Natural killer cell (primary cell): ENCODE data around the gene COL25A1. TPM values are rescaled to one million over a fixed set of nuclear protein-coding genes. Genes with fewer than 3 reads are reported as not detected.

Source experiments
- ATAC-seq, 3 donors: fragments of 150-1000 bp in 2 of 3; fragments of 200-7000 bp in 1 of 3; cut with Tn5 transposase; 1 replicate in 1 of 3; 2 replicates in 2 of 3; pipeline ENCODE4 v1.10.0; 2021; ENCODE audit warnings: mild to moderate bottlenecking in 2 of 3, moderate library complexity in 2 of 3
- DNase-seq, 2 donors: peaks; one replicate each; pipeline versions ENCODE4 v3.0.0 to v3.0.0-alpha.2; 2013 to 2021; ENCODE audit warnings: mixed read lengths in 1 of 2
- H3K27ac ChIP-seq: one replicate; pipeline ENCODE4 v1.5.1; 2013; ENCODE audit warnings: mild to moderate bottlenecking, low read length
- H3K27me3 ChIP-seq: one replicate; pipeline ENCODE4 v1.6.1; 2013; ENCODE audit warnings: low read length; ENCODE audit not compliant: control insufficient read depth, insufficient read depth
- H3K36me3 ChIP-seq: one replicate; pipeline ENCODE4 v1.6.1; 2013; ENCODE audit warnings: low read length; ENCODE audit not compliant: control insufficient read depth, insufficient read depth
- H3K4me1 ChIP-seq: one replicate; pipeline ENCODE4 v1.6.1; 2013; ENCODE audit warnings: low read length; ENCODE audit not compliant: control insufficient read depth, insufficient read depth
- H3K4me3 ChIP-seq: one replicate; pipeline ENCODE4 v1.5.1; 2013; ENCODE audit warnings: low read length
- H3K9me3 ChIP-seq: one replicate; pipeline ENCODE4 v1.6.1; 2013; ENCODE audit warnings: low read length; ENCODE audit not compliant: control insufficient read depth, insufficient read depth
- H3K27ac Mint-ChIP-seq, 2 donors: one replicate each; pipeline ENCODE4 v1.8.0; 2022; ENCODE audit warnings: mild to moderate bottlenecking in 2 of 2, mixed read lengths in 2 of 2, moderate library complexity in 1 of 2
- H3K27me3 Mint-ChIP-seq, 2 donors: one replicate each; pipeline ENCODE4 v1.8.0; 2022; ENCODE audit warnings: low read depth in 2 of 2, mixed read lengths in 2 of 2
- H3K36me3 Mint-ChIP-seq: one replicate; pipeline ENCODE4 v1.8.0; 2022; ENCODE audit warnings: mixed read lengths
- H3K4me1 Mint-ChIP-seq, 2 donors: one replicate each; pipeline ENCODE4 v1.8.0; 2022; ENCODE audit warnings: mixed read lengths in 2 of 2
- H3K4me3 Mint-ChIP-seq: one replicate; pipeline ENCODE4 v1.8.0; 2022; ENCODE audit warnings: mild to moderate bottlenecking, moderate library complexity, mixed read lengths
- H3K9me3 Mint-ChIP-seq, 2 donors: one replicate each; pipeline ENCODE4 v1.8.0; 2022; ENCODE audit warnings: mixed read lengths in 2 of 2
- WGBS: methylation state at CpG from one replicate; pipeline ENCODE4 v1.1.7; 2013; ENCODE audit warnings: missing lambda C conversion rate; ENCODE audit not compliant: insufficient coverage; 5-methylcytosine and 5-hydroxymethylcytosine counted together
- intact Hi-C: fragments of 100-400 bp; cut with micrococcal nuclease; formaldehyde crosslinking; loops from one replicate; pipeline ENCODE4 v1.14.2; 2022
- total RNA-seq, 4 donors: library from RNA; stranded (reverse); fragments of 120-200 nt in 1 of 4; gene quantifications; one replicate each; pipeline versions ENCODE4 v1.2.3 to v1.2.4, GENCODE V29; 2013 to 2022
- TF ChIP-seq, protein P1 (sequence below): fragments of 200-600 bp; IDR thresholded peaks from one replicate; pipeline ENCODE4 v1.8.0; 2022; ENCODE audit warnings: antibody characterized with exemption

The COL25A1 gene
- total RNA-seq, 3 donors from 2014 or later (not counting 1 experiment from before 2014, with no cell fraction given) = 0.08 TPM; not detected in 2

DNA sequence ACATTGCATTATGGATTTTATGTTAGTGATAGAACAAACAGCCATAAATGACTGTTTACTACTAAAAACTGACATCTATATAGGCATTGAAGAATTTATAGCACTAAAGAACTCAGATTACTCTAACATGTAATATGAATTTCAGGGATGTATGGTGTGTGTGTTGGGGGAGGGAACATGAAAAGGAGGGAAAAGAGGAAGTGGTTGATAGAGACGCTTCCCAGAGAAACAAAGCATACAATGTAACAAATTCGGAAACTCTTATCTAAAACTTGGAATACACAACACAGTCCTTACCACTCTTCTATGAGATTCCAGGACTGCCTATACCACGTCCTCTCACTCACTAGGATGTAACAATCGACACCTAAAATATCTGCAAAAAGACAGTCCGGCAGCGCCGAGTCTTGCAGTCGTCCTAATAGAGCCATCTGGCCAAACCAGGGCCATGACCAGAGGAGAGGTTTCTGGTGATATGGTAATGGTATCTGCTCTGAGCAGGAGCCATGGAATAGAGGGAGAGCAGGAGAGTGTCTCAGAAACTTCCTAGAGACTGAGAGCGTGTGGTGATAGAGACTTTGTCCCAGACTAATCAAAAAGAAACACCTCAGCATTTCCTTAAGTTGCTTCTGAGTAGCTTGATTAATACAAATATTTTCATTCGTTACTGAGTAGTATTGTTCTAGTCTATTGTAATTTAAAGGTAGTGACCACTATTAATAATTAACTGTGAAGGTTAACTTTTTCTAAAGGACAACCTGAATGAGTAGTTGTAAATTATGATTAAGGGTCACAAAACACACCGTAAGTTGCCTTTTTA lies 287.7 kb downstream of the COL25A1 start:
- Histone ChIP-seq H3K4me1 (no peaks in the 10 kb centered on the region), H3K27ac (no peak overlapping the region), H3K4me3 (no peak overlapping the region), H3K27me3 (no peaks in the 10 kb centered on the region), H3K9me3 (no peaks in the 10 kb centered on the region), H3K36me3 (no peaks in the 10 kb centered on the region)
- 87% methylated on average over 8 of the region's 11 CpGs for WGBS
- no peak for DNase-seq
- no peaks in the 10 kb centered on the region for H3K36me3 Mint-ChIP-seq
- H3K4me3 Mint-ChIP-seq = no peak overlapping the region
- no peaks in the 10 kb centered on the region for H3K27me3 Mint-ChIP-seq
- TF ChIP-seq, protein P1, sequence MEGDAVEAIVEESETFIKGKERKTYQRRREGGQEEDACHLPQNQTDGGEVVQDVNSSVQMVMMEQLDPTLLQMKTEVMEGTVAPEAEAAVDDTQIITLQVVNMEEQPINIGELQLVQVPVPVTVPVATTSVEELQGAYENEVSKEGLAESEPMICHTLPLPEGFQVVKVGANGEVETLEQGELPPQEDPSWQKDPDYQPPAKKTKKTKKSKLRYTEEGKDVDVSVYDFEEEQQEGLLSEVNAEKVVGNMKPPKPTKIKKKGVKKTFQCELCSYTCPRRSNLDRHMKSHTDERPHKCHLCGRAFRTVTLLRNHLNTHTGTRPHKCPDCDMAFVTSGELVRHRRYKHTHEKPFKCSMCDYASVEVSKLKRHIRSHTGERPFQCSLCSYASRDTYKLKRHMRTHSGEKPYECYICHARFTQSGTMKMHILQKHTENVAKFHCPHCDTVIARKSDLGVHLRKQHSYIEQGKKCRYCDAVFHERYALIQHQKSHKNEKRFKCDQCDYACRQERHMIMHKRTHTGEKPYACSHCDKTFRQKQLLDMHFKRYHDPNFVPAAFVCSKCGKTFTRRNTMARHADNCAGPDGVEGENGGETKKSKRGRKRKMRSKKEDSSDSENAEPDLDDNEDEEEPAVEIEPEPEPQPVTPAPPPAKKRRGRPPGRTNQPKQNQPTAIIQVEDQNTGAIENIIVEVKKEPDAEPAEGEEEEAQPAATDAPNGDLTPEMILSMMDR = no peak
- H3K27ac Mint-ChIP-seq = no peak overlapping the region
- ATAC-seq = no peak
- no peaks in the 10 kb centered on the region for H3K4me1 Mint-ChIP-seq
- peaks cover 0 to 3% of the 10 kb centered on the region in 2 donors for H3K9me3 Mint-ChIP-seq
- intact Hi-C loops = no loop called here

DNA sequence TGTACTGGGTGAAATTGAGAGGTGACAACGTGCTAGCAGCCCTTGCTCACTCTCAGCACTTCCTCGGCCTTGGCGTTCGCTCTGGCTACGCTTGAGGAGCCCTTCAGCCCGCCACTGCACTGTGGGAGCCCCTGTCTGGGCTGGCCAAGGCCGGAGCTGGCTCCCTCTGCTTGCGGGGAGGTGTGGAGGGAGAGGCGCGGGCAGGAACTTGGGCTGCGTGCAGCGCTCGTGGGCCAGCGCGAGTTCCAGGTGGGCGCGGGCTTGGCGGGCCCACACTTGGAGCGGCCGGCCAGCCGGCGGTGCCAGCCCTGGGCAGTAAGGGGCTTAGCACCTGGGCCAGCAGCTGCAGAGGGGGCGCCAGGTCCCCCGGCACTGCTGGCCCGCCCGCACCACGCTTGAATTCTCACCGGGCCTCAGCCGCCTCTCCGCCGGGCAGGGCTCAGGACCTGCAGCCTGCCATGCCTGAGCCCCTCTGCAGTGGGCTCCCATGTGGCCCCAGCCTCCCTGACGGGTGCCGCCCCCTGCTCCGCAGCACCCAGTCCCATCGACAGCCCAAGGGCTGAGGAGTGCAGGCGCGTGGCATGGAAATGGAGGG lies 290.1 kb downstream of the COL25A1 start:
- no peak overlapping the region for H3K27ac Mint-ChIP-seq
- Histone ChIP-seq H3K4me3 (no peak overlapping the region), H3K36me3 (no peaks in the 10 kb centered on the region), H3K27me3 (no peaks in the 10 kb centered on the region), H3K27ac (no peak overlapping the region), H3K9me3 (no peaks in the 10 kb centered on the region), H3K4me1 (no peaks in the 10 kb centered on the region)
- DNase-seq (no peak), ATAC-seq (no peak)
- H3K4me1 Mint-ChIP-seq = no peaks in the 10 kb centered on the region
- H3K4me3 Mint-ChIP-seq = no peak overlapping the region
- TF ChIP-seq, protein P1 = no peak
- intact Hi-C loops = no loop called here
- WGBS = 93% methylated on average over 37 of the region's 37 CpGs
- H3K27me3 Mint-ChIP-seq = no peaks in the 10 kb centered on the region
- no peaks in the 10 kb centered on the region for H3K9me3 Mint-ChIP-seq
- no peaks in the 10 kb centered on the region for H3K36me3 Mint-ChIP-seq

DNA sequence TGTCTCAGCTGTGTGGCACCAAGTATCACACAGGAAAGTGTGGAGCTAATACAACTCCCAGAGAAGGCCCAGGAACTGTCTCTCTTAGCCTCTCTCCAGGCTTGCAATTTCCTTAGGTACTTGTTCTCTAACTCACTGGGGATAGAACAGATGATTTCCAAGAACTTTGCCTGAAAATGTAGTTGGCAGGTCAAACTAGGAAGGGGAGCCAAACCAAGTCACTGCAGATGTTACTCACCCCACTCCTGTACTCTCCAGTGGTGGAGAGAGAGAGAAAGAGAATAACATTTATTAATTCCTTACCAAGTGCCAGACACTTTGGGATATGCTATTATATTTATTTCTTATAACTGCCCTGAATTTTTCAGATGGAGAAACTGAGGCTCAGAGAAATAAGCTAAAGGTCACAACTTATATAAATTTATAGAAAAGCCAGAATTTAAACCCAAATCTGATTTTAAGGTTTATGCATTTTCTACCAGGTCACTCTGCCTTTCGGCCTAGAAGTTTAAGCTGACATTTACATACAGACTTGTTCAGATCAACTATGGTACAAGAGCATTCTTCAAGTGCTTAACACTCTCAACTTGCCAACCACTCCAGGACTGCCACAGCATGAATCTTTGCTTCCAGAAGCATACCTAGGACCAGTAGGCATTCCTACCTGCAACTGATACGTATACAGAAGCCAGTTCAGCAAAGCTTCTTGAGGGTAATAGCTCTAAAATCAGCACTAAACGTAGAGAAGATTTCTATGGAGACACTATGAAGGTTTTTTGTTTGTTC lies 291.0 kb downstream of the COL25A1 start:
- Histone ChIP-seq H3K27ac (no peak overlapping the region), H3K27me3 (no peaks in the 10 kb centered on the region), H3K36me3 (no peaks in the 10 kb centered on the region), H3K4me1 (no peaks in the 10 kb centered on the region), H3K9me3 (no peaks in the 10 kb centered on the region), H3K4me3 (no peak overlapping the region)
- Mint-ChIP-seq H3K27ac (no peak overlapping the region), H3K27me3 (no peaks in the 10 kb centered on the region), H3K9me3 (no peaks in the 10 kb centered on the region), H3K36me3 (no peaks in the 10 kb centered on the region), H3K4me1 (no peaks in the 10 kb centered on the region), H3K4me3 (no peak overlapping the region)
- WGBS = 83% methylated on average over 3 of the region's 3 CpGs
- TF ChIP-seq, protein P1 = no peak
- no peak for DNase-seq
- ATAC-seq = no peak
- intact Hi-C loops = no loop called here
